Superior temporal gyrus (tissue), 1 donor: ENCODE measurements around the gene CHMP3.
A peak's percentile ranks its signal among the peaks of the same experiment; 100 is the strongest.
"Not testable (repeated sequence)": the region's sequence is repeated elsewhere in the genome, so short reads cannot be mapped to it uniquely, and the experiment has no call there.

Experiments used
- DNase-seq: peaks from one replicate; pipeline ENCODE4 v3.0.0-alpha.2; 2016; ENCODE audit errors: extremely low spot score

Gene CHMP3

DNA sequence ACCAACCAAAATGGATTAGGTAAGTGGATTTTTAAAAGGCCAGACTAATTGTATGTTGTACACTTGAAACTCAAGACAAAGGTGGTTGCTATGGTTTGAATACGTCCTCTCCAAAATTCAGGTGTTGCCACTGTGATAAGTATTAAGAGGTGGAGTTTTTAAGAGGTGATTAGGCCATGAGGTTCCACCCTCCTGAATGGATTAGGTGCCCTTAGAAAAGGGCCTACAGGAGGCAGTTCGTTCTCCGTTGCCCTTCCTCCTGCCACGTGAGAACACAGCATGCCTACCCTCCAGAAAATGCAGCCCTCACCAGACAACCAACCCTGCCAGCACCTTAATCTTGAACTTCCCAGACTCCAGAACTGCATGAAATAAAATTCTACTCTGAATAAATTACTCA is 51.2 kb downstream of the CHMP3 start:
- no peak for DNase-seq

DNA sequence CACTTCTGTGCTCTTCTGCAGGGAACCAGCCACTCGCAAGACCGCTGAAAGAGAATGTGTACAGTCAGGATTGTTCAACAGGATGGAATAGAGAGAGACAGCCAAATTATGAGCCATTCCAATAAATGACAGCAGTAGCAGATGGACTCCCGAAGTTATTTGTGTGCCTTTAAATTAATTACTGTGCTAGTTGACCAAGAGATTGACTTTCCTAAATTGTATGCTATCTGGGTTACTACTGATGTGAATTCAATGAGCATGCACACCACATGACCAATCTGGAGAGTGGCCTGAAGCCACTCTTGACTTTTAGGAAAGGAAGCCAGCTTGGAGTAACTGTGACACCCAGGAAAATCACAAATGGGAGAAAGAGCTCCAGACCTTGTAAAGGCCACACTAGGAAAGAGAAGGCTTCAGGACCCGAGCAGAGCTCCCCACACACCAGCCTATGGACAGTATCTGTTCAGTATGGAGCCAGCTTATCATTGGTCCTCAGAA is 52.8 kb downstream of the CHMP3 start:
- DNase-seq = no peak

DNA sequence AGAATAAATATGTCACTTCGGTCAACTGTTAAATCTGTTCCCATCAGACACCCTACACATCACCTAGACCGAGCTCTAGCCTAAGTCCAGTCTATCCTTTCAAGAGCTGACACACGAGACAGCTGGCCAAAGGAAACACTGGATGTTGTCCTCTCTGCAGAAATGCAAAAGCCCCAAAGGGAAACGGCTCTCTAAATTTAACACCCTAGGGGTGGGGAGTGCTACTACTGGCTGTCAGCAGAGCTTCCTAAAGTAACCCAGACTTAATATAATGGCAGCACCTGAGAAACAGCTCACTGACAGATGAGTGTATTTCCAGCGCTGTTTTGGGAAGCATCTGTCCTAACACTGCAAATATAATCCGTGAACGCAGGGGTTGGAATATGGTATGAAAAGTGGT is 55.6 kb downstream of the CHMP3 start:
- DNase-seq = no peak

DNA sequence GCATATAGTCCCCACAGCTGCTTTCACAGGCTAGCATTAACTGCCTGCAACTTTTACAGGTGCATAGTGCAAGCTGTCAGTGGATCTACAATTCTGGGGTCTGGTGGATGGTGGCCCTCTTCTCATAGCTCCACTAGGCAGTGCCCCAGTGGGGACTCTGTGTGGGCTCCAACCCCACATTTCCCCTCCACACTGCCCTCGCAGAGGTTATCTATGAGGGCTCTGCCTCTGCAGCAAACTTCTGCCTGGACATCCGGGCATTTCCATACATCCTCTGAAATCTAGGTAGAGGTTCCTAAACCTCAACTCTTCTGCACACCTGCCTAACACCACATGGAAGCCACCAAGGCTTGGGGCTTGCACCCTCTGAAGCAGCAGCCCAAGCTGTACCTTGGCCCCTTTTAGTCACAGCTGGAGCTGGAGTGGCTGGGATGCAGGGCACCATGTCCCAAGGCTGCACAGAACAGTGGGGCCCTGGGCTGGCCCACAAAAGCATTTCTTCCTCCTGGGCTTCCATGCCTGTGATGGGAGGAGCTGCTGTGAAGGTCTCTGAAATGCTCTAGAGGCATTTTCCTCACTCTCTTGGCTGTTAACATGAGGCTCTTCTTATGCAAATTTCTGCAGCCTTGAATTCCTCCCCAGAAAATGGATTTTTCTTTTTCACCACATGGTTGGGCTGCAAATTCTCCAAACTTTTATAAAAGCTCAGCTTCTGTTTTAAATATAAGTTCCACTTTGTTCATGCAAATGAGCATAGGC is 62.7 kb downstream of the CHMP3 start:
- DNase-seq = no peak

DNA sequence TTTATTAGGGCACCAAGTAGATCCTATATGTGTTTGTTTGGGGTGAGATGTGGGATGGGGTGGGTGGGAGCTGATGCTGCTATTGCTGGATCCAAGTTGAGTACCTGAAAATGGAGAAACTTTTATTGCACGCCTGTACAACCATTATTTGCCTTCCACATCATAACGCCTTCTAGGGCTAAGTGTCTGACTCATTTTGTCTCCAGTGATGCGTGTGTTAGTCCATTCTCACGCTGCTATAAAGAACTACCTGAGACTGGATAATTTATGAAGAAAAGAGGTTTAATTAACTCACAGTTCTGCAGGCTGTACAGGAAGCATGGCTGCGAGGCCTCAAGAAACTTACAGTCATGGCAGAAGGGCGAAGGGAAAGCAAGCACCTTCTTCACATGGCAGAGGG is 63.9 kb downstream of the CHMP3 start:
- no peak for DNase-seq

DNA sequence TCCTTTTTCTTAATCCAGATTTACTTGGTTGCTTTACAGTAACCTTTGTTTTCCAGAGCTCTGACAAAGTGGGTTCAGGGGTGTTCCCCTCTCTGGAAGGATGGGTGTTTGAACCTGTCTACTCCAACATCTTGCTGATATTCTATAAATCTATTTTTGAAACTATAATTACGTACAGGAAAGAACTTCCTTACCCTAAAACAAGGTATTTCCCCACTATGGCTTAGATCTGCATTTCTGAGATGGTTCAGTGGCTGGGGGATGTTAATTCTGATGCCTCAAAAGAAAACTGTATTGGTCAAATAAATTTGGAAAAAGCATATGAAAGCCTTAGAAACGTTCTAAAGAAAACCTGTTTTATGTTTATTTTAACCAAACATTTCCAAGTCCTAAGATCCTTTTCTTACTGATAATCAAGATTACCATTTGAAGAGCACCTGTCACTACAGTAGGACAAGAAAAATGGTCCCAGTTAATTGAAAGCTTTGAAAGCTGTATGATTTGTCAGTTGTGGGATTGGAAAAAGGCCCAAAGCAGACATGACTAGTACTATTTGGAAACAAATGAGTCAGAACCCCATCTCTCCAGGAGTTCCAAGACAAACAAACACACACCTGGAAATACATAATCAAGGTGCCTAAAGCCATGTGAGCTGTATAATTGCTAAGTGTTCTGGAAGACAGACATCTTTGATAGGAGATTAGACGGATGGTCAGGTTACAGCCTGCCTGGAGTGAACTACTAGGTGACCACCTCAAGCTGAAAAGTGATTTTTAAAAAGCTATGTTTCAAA is 64.6 kb downstream of the CHMP3 start:
- DNase-seq = no peak

DNA sequence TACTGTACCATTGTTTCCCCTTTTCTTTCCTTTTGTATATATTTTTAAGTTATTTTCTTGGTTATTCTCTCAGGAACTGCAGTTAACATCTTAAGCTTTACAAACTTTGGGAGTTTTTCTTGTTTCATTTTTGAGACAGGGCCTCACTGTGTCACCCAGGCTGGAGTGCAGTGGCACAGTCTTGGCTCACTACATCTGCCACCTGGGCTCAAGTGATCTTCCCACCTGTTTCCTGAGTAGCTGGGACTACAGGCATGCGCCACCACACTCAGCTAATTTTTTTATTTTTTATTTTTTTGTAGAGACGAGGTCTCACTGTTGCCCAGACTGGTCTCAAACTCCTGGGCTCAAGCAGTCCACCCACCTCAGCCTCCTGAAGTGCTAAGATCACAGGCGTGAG is 66.9 kb downstream of the CHMP3 start:
- not testable (repeated sequence) for DNase-seq

DNA sequence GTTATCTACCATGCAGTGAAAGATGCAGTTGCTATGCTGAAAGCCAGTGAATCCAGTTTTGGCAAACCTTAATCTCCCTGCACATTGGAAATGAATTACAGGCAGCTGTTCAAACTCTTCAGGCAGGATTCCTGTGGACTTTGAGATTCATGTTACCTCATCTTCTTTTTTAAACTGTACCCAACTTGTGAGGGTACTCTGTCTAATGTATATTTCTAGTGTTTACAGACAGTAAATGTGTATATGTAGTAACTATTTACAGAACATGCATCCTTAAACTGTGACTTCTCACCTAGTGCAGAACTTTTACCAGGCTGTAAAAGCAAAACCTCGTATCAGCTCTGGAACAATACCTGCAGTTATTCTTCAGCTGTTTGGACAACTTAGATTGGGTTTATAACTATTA is 71.2 kb downstream of the CHMP3 start:
- DNase-seq = peak; percentile 45

DNA sequence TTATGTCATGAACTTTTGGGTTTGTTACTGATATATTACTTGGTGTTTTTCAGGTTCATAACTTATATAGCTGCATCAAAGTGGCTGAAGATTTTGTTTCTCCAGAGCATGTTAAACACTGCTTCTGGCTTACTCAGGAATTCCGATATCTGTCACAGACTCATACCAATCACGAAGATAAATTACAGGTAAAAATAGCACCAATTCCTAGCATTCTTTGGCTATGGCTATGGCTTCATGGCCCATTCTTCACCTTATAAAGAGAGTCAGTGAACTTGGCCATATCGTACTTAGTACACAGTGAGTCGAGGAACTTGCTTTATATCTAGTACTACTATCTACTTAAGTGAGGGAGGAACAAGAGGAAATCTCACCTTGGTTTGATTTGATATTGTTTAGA is 72.2 kb downstream of the CHMP3 start:
- DNase-seq = no peak

DNA sequence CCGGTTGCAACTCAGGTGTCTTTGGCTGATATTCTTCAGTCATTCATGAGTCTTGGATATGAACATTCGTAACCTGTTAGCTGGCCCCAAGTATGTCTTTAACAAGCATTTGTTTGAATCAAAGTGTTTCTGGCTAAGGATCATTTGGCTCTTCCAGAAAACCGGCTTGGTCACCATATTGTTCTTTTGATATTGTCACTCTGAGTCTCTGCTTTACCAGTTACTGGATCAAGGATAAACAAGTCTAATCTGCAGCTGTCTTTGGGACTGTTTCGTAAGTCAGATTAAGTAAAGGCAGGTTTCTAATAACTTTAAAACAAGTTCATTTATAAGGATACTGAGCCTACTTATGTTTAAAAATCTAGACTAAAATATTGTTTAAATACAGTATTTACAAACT is 73.0 kb downstream of the CHMP3 start:
- DNase-seq = no peak

DNA sequence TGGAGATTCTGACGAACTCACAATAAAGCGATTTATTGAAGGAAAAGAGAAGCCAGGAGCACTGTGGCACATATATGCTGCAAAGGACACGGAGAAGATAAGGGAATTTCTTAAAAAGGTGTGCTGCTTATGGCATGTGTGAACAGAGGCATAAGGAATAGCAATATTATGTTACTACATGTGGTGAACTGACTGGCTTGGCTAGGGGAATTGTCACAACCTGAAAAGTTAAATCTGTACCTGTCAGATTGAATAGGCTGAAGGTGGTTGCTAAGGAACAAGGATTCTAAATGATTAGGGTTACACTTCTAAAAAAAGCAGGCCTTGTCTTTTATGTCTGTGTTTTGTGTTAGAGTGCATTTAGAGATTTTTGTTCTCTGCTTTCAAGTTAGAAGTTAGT is 73.7 kb downstream of the CHMP3 start:
- no peak for DNase-seq

DNA sequence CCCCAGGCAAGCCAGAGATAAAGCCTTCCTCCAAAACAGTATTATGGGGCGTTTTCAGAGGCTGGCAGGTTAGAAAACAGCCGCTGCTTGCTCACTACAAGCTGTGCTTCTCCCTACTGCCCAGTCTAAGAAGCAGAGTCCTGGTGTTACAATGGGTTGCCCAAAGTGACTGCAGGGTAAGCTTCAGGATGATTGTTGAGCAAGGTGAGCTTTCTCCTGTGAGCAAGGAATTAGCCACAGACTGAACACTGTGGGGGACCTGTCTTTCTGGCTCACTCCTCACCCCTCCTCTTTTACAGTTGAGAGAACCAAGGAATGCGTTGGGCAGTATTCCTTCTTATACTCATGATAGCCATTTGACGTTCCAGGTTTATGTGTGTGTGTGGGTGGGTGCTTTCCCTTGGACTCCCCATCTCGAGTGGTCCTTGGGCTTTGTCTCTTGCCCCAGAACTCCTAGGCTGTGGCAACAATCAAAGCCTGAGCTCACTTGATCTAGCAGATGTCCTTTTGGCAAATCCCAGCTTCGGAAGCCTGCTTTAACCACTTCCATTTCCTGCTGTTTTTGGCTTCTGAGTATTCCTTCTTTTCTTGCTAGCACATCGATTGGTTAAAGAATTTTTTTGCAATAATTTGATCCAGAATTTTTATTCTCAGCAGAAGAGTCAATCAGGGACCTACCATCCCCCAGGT is 74.5 kb downstream of the CHMP3 start:
- DNase-seq = no peak

DNA sequence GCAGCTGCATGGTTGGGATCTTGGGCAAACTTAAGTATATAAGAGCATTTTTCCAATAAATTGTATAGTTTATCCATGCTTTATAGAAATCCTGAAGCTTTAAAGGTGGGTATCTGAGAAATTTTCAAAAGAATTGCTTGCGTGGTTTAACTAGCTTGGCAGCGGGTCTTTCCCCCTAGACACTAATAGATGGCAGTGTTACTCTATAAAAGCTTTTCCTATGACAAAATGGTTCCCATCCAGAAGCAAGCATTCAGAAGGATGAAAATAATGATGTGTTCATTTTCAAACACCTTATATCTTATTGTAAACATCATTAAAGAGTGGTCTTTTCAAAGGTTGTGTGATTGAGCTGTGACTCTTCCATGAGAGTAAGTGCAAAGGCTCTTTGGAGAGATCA is 76.2 kb downstream of the CHMP3 start:
- no peak for DNase-seq

DNA sequence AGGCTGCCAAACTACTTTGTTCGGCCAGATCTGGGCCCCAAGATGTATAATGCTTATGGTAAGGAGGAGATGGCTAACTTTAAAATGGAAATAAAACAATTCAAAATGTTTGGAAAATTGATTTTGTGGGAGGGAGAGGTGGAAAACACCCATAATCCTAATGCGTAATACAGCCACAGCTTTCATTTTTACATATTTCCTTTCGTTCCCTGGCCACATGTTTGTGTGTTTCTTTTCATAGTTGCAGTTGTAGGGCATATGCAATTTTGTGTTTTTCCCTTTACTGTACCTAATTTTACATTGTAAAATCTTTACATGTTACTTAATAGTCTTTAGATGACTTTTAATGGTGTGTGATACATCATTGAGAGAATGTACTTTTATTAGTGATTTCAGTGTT is 77.4 kb downstream of the CHMP3 start:
- DNase-seq = no peak

DNA sequence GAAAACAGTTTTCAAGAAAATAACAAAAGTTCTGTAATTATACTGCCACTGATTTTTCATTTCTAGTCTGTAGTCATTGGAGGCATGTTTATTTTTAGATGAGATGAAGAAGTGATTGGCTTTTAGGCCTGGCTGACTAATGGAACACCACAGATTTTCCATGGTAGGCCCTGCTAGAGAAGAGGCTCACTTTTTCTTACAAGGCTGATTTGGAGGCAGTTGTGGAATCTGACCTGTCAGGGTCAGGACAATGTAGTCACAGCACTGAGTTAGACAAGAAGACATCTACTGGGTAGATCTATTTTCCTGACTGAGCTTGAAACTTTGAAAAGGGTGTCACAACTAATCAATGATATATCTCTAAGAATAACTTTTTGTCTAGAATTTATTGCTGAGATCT is 78.1 kb downstream of the CHMP3 start:
- no peak for DNase-seq

DNA sequence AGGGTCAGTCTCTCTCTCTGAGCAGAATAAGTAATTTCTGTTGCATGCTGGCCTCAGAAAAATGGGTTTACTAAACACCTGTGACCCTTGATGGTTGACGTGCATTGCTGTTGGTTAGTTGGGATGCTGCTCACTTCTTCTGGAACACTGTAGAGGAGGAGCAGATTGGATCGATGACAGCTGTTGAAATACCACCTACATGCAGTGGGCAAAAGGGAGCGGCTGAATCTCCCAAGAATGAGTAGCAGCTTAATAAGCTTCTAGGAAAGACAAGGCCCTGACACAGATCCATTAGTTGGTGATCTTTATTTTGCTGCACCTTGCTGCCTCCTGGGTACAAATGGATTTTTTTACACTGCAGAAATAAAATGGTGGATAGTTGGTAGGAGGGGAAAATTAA is 78.9 kb downstream of the CHMP3 start:
- DNase-seq = peak; percentile 9

DNA sequence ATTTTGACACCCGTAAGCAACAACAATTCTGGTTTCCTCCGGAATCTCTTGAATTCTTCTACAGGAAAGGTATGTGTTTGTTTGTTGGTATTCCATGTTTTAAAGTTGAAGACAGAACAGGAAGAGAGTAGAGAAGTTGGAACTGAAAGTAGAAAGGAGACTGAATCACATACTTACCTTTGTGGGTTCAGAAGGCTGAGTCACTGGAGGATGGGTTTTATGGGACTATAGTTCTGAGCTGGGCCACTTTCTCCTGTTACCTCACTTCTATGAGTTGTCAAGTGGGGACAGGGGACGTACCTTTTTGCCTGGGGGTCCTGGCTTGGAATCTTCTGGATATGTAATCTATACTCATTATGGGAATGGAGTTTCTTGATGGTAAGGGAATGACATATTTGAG is 81.2 kb downstream of the CHMP3 start:
- DNase-seq = no peak

DNA sequence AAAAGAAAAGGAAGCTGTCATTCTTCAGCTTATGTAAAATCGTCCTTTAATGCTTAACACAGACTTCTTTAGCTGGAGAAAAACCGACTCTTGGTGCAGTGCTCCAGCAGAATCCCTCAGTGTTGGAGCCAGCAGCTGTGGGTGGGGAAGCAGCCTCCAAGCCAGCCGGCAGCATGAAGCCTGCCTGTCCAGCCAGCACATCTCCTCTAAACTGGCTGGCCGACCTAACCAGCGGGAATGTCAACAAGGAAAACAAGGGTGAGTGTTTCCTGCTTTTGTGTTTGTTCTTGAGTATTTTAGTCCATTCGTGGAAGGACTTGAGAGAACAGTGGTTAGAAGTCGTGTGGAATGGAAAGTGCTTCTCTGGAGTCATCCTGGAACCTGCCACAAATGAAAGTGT is 83.1 kb downstream of the CHMP3 start:
- DNase-seq = peak; percentile 52

DNA sequence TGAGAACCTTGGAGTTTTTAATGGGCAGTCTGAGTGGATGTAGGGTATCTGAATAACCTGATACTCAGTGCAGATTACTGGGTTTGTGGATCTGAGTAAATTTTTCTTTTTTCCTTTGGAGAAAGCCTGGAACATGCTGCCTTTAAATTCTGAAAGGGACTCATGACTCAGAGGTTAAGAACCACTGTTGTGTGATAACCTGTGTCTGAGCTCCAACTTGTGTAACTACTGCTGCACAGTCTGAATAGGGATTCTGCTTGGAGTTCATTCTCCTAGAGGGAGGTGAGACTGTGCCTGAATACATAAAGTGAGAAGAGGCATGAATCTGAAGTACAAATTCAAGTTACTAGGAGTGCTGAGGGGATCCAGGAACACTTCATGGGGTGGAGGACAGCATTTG is 85.9 kb downstream of the CHMP3 start:
- DNase-seq = no peak

DNA sequence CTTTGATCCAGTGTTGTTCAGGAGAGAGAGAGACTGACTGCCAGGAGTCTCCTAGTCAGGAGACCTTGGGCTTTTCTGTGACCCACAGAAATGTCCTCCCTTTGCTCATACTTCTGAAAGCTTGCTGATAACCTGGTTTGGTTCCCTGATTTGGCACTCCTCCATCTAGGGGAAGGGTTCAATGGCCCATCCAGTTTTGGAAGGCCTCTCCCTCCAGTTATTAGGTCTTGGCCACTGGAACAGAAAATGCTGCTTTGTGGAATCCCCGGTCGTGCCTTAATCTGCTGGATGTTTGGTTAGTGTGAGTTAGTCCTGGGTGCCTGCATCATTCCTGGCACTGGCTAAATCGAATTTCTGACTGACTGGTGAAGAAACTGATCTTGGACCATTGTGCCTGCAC is 86.3 kb downstream of the CHMP3 start:
- DNase-seq = no peak

DNA sequence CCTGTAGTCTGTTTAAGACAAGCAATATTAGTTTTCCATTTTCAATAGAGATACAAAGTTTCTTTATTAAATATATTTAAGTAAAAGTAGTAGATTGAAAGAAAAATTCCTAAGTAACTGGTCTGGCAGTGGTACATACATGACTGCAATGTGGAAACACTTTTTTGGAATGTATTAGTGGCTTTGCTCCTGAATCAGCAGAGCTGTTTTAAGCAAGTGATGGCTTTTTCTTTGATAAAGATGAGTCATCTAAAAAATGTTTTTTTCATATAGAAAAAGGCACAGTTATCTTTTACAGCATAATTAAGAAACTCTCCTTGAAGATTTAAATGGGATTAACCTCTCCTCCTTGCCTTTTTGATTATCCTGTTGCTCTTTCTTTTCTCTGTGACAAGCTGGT is 87.2 kb downstream of the CHMP3 start:
- DNase-seq = no peak

DNA sequence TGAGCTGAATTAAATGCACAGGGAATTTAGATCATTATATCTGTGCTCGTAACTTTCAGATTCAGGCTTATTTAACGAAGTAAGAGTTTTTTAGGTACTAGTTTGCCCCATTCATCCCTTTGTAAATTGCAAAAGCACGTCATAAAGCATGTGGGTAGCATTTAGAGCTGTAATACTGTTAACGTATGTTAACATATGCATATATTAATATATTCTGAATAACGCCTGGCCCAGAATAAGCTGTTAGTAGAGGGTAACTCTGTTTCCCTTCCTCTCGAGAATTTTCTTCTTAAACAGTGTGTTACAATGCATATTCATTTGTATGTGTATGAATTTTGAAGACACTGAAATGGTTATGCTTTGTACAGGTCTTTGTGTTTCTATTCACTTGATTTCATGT is 91.6 kb downstream of the CHMP3 start:
- DNase-seq = no peak

DNA sequence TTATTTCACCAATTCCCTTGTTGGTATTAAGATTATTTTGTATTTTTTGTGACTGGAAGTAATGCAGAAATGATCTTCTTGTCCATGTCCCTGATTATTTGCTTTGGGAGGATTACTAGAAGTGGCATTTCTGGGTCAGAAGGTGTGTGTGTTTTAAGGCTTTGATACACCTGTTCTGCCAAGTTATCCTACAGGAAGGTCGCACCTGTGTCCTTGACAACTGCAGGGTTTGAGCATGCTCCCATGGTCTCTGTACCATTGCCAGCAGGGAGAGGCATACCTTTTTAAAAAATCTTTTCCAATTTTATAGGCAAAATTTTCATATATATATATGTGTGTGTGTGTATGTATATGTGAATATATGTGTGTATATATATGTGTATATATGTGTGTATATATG is 92.4 kb downstream of the CHMP3 start:
- DNase-seq = no peak
